Glomerular visceral epithelial cell (primary cell): ENCODE data around the gene TMEM125.

Experiments used
- DNase-seq: peaks from one replicate; pipeline ENCODE4 v3.0.0-alpha.2; 2016; ENCODE audit errors: extremely low spot score

Gene TMEM125

GRCh38 chr1:43269627-43270375, at the start of gene TMEM125:
TSS of gene TMEM125 (plus strand) at chr1:43269983. CDS start at chr1:43272723, 2,740 bp downstream.
- no peak for DNase-seq

- no peak for DNase-seq
These were observed 48.6 kb upstream of the TMEM125 start for GRCh38 chr1:43220905-43221778.

GRCh38 chr1:43221797-43222196, 48.0 kb upstream of the TMEM125 start:
- DNase-seq, result no peak

GRCh38 chr1:43222879-43223278, 46.9 kb upstream of the TMEM125 start:
- no peak for DNase-seq

GRCh38 chr1:43225168-43225567, 44.6 kb upstream of the TMEM125 start:
- DNase-seq, result no peak

GRCh38 chr1:43227143-43227764, 42.5 kb upstream of the TMEM125 start:
- peak; percentile 78 for DNase-seq

- no peak for DNase-seq
These were observed 39.7 kb upstream of the TMEM125 start for GRCh38 chr1:43229826-43230780.

GRCh38 chr1:43232074-43232473, 37.7 kb upstream of the TMEM125 start:
- DNase-seq, result peak; percentile 47

GRCh38 chr1:43232482-43232881, 37.3 kb upstream of the TMEM125 start:
- DNase-seq, result no peak

GRCh38 chr1:43233631-43234030, 36.2 kb upstream of the TMEM125 start:
- DNase-seq, result no peak

GRCh38 chr1:43234267-43234666, 35.5 kb upstream of the TMEM125 start:
- no peak for DNase-seq

GRCh38 chr1:43235040-43235439, 34.7 kb upstream of the TMEM125 start:
- DNase-seq, result no peak

GRCh38 chr1:43235451-43236121, 34.2 kb upstream of the TMEM125 start:
- DNase-seq, result no peak

GRCh38 chr1:43237121-43237520, 32.7 kb upstream of the TMEM125 start:
- DNase-seq, result no peak

- DNase-seq, result peak; percentile 51
These were observed 31.7 kb upstream of the TMEM125 start for GRCh38 chr1:43238085-43238484.

GRCh38 chr1:43238991-43239469, 30.8 kb upstream of the TMEM125 start:
- DNase-seq, result no peak

GRCh38 chr1:43239484-43239883, 30.3 kb upstream of the TMEM125 start:
- no peak for DNase-seq

- peak; percentile 70 for DNase-seq
These were observed 28.4 kb upstream of the TMEM125 start for GRCh38 chr1:43241413-43241836.

- no peak for DNase-seq
These were observed 26.5 kb upstream of the TMEM125 start for GRCh38 chr1:43243299-43243698.

- DNase-seq, result no peak
These were observed 23.1 kb upstream of the TMEM125 start for GRCh38 chr1:43246466-43247213.
